Cardiac septum (tissue), 1 donor: ENCODE results near the gene DYNLL1. TPM values are rescaled to one million over a fixed set of nuclear protein-coding genes. Genes with fewer than 3 reads are reported as not detected.
"Not testable (repeated sequence)": the region's sequence is repeated elsewhere in the genome, so short reads cannot be mapped to it uniquely, and the experiment has no call there.

Experiments
- DNase-seq: peaks from one replicate; pipeline ENCODE4 v3.0.0-alpha.2; 2020; ENCODE audit warnings: low spot score
- intact Hi-C: fragments of 100-400 bp; cut with DNase I; formaldehyde crosslinking; loops from one replicate; pipeline ENCODE4 v1.14.0; 2022
- total RNA-seq: library from RNA; stranded (reverse); fragmentation: NEBNext Ultra II Directional; extraction: Animal tissue kit (Norgen Biotek cat#: 25700); gene quantifications from one replicate; pipeline ENCODE4 v1.2.1, GENCODE V29; 2021
- donor health status: DM: no; HTN: no; CAD: no.

The DYNLL1 gene
- total RNA-seq, 1 donor from 2014 or later, result 243 TPM

DNA sequence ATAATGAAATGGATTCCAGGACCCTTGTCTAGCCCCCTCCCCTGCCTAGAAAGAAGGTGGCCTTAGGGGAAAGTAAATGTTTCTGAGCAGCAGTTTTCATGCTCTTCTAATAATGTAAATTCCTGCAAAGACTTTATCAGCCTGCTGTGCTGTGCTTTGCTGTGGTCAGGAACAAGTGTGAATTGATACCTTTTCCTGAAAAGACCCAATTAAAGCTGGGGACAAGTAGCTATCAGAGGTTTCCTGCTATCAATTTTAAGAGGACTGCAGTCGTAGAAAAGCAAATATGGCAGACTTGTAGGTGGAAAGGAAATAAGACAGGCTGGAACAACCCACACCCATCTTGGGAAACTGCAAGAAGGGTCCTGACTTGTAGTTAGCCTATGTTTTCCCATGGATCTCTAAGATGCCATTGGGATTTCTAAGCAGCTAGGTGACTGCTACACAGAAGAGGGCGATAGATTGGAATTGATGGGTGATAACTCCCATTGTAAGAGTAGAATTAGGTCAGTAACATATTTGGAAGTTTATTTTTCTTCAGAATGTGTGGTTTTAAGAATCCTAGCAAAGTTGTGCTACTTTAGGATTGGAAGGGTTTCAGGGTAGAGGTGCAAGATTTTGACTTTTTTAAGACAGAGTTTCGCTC is 3.1 kb downstream of the DYNLL1 start:
- intact Hi-C loops, result loop anchor here (5.0 kb wide), 1 partner anchor 33 kb away; the partner anchor contains the start of gene RNF10
- DNase-seq, result no peak

DNA sequence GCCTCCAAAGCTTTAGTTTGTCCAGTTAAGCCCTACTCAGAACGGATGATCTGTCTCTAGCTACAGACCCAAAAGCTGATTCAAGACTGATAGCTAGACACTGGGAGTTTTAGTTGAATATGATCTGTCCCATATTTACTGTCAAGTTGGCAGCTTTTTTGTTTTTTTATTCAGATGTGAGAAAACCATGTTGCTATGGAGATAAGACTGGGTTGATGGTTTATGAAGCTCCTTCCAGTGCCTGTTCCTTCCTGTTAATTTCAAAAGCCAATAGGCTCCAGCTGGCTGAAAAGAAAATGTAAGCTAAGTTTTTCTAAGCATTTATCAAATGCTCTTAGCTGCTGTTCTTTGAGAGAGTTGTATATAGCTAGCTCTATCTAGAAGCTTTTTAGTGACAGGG is 4.7 kb downstream of the DYNLL1 start:
- DNase-seq, result no peak
- intact Hi-C loops, result no loop called here

- DNase-seq, result no peak
- intact Hi-C loops, result no loop called here
Measured at GRCh38 chr12:120504587-120504986, 8.7 kb downstream of the DYNLL1 start.

GRCh38 chr12:120508537-120508936 is 12.6 kb downstream of the DYNLL1 start:
- intact Hi-C loops, result no loop called here

DNA sequence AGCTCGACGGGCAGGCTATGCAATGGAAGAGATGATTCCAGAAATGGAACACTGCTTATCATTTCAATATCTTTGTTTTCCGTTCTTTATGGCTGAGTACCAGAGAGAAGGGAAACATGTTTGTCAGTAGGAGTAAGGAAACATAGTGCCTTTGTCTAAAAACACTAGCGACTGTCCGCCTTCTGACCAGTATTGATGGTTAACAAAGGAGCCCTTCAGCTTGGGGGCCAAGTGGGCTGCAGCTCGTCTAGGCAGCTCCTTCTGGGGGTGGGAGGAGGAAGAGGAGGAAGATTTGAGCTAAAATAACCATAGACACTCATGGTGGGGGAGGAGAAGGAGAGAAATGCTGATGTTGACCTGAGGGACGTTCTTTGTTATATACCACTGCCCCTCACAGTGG is 18.1 kb downstream of the DYNLL1 start:
- DNase-seq, result no peak
- intact Hi-C loops, result no loop called here

More at GRCh38 chr12:120508537-120508936, 12.6 kb downstream of the DYNLL1 start:
- no peak for DNase-seq

DNA sequence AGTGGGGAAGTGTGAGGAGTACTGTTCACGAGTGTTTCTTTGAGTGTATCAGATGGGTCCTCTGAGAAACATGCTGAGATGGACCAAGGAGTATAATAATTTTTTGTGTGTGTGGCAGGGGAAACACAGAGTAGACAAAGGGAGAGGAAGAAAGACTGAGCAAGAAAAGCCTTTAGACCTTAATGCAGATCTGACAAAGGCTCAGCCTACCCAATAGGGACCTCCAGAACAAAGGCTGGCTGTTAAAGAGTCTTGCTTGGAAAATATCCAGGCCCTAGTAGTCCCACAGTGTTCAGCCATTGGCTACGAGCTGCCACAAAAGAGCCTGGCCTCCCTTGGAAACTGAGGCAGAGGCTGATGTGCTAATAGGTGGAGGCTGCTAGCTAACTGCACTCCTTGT is 19.6 kb downstream of the DYNLL1 start:
- intact Hi-C loops, result no loop called here
- DNase-seq, result no peak

GRCh38 chr12:120519324-120519723 is 23.4 kb downstream of the DYNLL1 start:
- DNase-seq, intact Hi-C loops: not testable (repeated sequence)

DNA sequence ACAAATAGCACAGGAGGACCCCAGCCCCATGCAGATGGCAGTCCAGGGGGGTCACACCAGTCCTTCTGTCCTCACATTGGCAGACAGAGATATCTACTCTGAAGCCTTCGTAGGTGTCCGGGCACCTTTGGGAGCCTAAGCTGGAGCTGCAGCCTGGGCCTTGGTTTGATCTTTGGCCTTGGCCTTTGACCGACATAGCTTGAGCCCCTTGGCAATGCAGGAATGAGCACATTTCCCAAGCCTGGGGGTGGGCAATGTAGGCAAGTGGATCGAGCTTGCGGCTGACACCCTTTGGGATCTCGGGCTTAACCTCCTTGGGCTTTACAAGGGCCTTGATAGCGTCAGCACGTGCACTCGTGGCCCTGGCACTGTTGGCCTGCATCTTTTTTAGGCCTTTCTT is 26.7 kb downstream of the DYNLL1 start:
- no peak for DNase-seq
- intact Hi-C loops, result no loop called here

GRCh38 chr12:120528861-120529525 is 33.1 kb downstream of the DYNLL1 start, which contains the start of gene COQ5:
COQ5 (minus strand) TSS chr12:120529158; CDS start chr12:120529141, 17 bp downstream.
- DNase-seq, result peak; percentile 95
- intact Hi-C loops, result loop anchor here (5.0 kb wide), 1 partner anchor 488 kb away; the partner anchor contains the start of gene C12orf43

DNA sequence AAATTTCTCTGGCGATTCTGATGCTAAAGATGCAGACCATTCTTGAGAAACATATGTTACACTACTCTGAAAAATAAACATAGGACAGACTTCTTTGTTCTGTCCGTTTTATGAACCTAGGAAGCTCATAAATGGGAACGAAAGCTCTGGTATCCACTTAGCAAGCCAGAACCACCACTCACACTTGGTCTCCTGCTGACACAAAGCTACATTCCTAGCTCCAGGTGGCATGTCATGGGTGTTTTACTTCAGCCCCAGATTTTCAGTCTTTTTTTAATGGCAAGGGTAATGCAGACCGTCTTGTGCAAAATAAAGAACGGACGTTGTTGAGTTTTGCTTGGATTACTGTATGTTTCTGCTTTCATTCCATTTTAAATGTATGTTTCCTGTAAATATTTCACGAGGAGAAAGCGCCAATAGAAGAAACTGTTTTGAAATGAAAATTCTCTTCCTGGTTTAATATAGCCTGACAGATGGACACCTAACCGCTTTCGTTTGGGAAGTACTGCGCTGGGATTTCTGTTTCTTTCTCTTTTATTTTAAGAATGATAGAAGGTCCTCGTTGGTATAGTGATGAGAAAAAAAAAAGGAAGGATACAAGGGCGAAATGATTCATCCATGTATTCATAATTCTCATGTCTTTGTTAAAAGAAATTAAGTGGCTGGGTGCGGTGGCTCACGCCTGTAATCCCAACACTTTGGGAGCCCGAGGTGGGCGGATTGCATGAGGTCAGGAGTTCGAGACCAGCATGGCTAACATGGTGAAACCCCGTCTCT is 33.9 kb downstream of the DYNLL1 start:
- DNase-seq, result no peak
- intact Hi-C loops, result loop anchor here (5.0 kb wide), 3 partner anchors 33 to 487 kb away; partner anchors contain the start of genes C12orf43, DYNLL1 and POP5

DNA sequence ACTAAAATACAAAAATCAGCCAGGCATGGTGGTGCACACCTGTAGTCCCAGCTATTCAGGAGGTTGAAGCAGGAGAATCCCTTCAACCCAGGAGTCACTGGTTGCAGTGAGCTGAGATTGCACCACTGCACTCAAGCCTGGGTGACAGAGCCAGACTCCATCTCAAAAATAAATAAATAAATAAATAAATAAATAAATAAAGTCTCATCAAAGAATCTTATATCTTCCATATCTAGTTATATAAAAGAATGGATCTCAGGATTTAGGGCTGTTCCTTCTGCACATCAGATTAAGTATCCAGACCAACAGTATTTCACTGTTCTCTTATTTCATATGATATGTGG is 34.5 kb downstream of the DYNLL1 start:
- intact Hi-C loops, result loop anchor here (5.0 kb wide), 2 partner anchors 33 to 52 kb away; partner anchors contain the start of genes DYNLL1 and POP5
- not testable (repeated sequence) for DNase-seq

DNA sequence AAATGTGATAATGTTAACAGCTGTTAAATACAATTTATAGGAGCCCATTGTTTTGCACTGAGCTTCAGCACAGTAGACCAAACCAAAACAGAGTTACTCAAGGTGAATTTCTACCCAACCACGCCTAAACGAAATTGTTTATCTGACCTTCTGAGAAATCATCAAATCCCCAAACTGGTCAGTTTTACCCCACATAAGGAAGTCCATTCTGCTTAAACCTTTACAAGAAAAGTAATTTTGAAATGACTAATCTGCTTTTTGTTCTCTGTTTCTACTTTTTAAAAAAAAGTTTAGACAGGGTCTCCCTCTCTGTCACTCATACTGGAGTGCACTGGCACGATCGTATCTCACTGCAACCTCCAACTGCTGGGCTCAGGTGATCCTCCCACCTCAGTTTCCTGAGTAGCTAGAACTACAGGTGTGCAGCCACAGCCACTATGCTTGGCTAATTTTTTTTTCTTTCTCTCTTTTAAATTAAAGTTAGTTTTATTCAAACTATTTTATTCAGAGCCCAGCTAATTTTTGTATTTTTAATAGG is 36.9 kb downstream of the DYNLL1 start:
- intact Hi-C loops, result loop anchor here (5.0 kb wide), 2 partner anchors 35 to 50 kb away; partner anchors contain the start of genes DYNLL1 and POP5
- DNase-seq, result no peak

DNA sequence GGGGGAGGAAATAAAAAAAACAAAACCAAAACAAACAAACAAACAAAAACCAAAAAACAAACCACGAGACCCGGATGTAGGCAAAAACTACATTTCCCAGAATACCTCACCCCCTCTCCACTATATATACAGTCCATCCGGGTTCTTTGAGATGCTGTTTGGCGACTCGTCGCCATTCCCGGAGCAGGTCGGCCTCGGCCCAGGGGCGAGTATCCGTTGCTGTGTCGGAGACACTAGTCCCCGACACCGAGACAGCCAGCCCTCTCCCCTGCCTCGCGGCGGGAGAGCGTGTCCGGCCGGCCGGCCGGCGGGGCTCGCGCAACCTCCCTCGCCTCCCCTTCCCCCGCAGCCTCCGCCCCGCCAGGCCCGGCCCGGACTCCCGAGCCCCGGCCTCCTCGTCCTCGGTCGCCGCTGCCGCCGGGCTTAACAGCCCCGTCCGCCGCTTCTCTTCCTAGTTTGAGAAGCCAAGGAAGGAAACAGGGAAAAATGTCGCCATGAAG is 38.3 kb downstream of the DYNLL1 start, which contains the start of gene RNF10:
RNF10 (plus strand) TSS at position 154 of the 500 bp plus-strand sequence. CDS start 456 bp downstream, outside the sequence.
- intact Hi-C loops, result loop anchor here (5.0 kb wide), 2 partner anchors 37 to 48 kb away; partner anchors contain the start of genes DYNLL1 and POP5
- peak; percentile 87 for DNase-seq

GRCh38 chr12:120534703-120535655 is 39.1 kb downstream of the DYNLL1 start:
- intact Hi-C loops, result loop anchor here (5.0 kb wide), 2 partner anchors 38 to 47 kb away; partner anchors contain the start of genes DYNLL1 and POP5
- DNase-seq, result peak; percentile 79

- no peak for DNase-seq
- intact Hi-C loops, result no loop called here
Measured at GRCh38 chr12:120536064-120536791, 40.3 kb downstream of the DYNLL1 start.

DNA sequence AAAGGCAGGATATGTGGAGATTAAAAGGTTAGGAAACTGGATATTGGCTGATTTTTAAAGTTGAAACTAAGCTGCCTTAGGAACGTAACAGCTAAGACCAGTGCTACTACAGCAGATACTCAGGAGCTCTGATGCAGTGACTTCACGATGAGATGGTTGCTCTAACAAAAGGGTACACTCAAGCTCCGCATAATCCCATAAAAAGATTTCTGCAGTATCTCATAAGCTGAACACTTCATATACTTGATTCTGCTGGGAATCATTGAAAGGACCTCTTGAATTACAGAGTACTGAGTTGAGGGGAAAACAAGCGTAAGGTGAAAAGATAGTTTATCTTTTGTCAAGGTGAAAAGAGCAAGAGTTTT is 41.9 kb downstream of the DYNLL1 start:
- intact Hi-C loops, result no loop called here

DNA sequence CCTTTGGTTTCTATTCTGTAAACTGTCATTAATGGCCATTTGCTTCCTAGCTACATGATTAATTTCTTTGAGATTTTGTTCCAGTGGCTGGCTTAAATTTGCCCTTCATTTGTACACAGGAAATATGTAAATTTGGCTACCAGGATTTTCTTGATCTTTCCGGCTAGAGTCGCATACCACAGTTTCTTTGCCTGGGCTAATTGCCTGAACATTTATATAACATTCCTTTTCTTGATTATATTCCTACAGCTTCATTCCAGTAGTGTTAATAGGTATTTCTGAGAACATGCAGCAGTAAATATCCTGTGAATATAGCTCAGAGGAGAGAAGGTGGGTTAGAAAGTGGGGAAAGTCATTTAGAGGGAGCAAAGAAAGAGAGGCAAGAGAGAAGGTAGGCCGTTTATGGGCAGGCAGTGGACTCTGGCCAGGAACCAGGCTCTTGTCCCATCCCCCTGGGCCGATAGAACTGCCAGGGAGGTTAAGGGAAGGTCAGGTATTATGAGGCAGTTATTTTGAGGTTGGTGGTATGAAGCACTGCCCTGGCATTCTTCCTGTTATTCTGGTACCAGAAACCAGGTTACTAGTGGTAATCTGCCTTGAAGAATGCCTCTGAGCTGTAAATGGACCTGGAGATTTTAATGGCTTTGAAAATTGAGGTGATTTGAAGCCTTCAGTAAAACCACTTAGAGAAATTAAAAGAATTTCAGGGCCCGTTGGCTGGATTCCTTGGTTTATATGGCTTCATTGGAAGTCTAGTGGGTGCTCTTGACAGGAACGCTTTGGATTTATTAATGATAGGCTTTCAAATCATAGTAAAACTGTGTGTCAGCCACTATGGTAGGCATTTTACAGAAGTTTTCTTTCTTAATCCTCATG is 42.6 kb downstream of the DYNLL1 start:
- peak; percentile 87 for DNase-seq
- intact Hi-C loops, result no loop called here

More for the DNA sequence above, 41.9 kb downstream of the DYNLL1 start:
- no peak for DNase-seq
